SK-MEL-5 (cell line): ENCODE measurements around the gene MET. TPM values are rescaled to one million over a fixed set of nuclear protein-coding genes. Genes with fewer than 3 reads are reported as not detected.
"Not testable (repeated sequence)": the region's sequence is repeated elsewhere in the genome, so short reads cannot be mapped to it uniquely, and the experiment has no call there.

Experiments used
- DNase-seq: peaks from one replicate; pipeline ENCODE4 v3.0.0-alpha.2; 2016; ENCODE audit warnings: low read depth, low spot score
- in situ Hi-C: cut with HindIII; loops from 2 replicates; pipeline ENCODE4 v1.10.0; 2016; ENCODE audit warnings: low sequenced_read_pairs, high pct_unique_total_duplicates, low pct_unique_long_range_greater_than_20kb
- total RNA-seq: library from RNA; depleted of rRNA; stranded (reverse); fragments of >200 nt; shearing (Covaris generic); gene quantifications from 2 replicates; pipeline ENCODE4 v1.2.3, GENCODE V29; 2014

The MET gene
- total RNA-seq, 1 experiment from 2014 or later: 331 TPM

GRCh38 chr7:116757283-116757682 lies 85.3 kb downstream of the MET start:
- in situ Hi-C loops: no loop called here
- no peak for DNase-seq

- DNase-seq, in situ Hi-C loops: not testable (repeated sequence)
Observed at GRCh38 chr7:116759642-116760041, 87.6 kb downstream of the MET start.

GRCh38 chr7:116762971-116763370 lies 91.0 kb downstream of the MET start:
- DNase-seq: no peak

DNA sequence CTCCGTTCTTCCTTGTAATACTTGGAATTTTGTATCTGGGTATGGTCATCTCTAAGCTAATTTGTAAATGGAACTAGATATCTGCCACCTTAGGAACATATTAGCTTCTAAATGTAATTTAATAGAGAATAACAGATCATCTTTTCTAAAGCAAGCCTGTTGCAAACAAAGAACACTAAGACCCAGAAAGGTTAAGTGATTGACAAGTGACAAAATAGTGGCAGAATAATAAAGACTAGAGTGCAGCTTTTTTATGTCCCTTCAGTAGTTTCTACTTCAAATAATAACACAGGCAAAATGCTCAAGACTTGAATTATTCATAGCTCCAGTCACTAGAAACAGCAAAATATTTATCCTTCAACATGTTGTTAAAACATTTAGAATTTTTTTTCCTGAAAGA lies 91.7 kb downstream of the MET start:
- DNase-seq: no peak
- in situ Hi-C loops: no loop called here

More at GRCh38 chr7:116762971-116763370, 91.0 kb downstream of the MET start:
- in situ Hi-C loops: no loop called here

DNA sequence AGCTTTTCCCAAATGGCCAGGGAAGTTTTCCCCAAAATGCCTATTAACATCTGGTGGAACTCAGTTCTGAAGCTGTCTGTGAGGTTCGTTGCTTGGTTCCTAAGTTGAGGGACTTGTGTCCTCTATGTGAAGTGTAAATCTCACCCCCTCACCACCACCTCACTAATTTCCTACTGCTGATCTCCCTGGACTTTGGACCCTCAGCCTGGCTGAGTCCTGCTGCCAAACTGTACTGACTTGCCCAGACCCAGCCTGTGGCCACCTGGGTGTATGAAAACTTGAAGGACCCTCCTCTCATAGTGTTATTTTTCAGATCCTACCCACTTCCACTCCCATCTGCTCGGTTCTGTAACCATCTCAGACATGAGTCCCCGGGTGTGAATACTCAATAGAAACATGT lies 94.9 kb downstream of the MET start:
- DNase-seq: no peak
- in situ Hi-C loops: no loop called here

DNA sequence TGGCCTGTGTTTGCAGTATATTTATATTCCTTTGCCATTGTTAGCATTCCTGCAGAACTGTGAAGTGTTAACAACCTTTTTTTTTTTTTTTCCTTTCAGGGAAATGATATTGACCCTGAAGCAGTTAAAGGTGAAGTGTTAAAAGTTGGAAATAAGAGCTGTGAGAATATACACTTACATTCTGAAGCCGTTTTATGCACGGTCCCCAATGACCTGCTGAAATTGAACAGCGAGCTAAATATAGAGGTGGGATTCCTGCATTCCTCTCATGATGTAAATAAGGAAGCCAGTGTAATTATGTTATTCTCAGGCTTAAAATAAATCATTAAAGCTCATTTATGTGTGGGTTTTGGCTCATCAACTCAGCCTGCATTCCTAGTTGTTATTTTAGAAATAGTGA lies 97.5 kb downstream of the MET start:
- no peak for DNase-seq
- in situ Hi-C loops: no loop called here

- DNase-seq: no peak
- in situ Hi-C loops: no loop called here
Observed at GRCh38 chr7:116770941-116771340, 98.9 kb downstream of the MET start.

- DNase-seq: no peak
- in situ Hi-C loops: no loop called here
Observed at GRCh38 chr7:116771640-116772039, 99.6 kb downstream of the MET start.

GRCh38 chr7:116772423-116772863 lies 100.4 kb downstream of the MET start:
- in situ Hi-C loops: no loop called here
- DNase-seq: no peak

- DNase-seq: no peak
- in situ Hi-C loops: no loop called here
Observed at GRCh38 chr7:116772926-116773749, 101.1 kb downstream of the MET start.

DNA sequence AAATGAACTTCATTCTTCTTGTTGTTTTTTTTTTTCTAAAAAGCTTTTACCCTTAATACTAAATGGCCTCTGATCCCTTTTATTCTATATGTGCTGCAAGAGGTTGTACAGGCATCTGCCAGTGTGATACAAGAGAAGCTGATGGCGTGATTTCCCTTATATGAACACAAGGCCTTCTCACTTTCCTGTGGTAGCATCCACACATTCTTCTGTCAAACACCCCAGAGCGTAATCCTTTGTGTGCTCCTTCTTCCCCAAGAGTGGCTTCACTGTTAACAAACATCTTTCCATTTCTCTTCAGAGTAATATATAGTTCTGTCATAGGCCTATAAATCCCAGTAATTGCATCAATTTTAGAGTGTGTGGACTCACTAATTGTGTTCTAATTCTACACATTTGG lies 104.0 kb downstream of the MET start:
- no peak for DNase-seq
- in situ Hi-C loops: no loop called here

DNA sequence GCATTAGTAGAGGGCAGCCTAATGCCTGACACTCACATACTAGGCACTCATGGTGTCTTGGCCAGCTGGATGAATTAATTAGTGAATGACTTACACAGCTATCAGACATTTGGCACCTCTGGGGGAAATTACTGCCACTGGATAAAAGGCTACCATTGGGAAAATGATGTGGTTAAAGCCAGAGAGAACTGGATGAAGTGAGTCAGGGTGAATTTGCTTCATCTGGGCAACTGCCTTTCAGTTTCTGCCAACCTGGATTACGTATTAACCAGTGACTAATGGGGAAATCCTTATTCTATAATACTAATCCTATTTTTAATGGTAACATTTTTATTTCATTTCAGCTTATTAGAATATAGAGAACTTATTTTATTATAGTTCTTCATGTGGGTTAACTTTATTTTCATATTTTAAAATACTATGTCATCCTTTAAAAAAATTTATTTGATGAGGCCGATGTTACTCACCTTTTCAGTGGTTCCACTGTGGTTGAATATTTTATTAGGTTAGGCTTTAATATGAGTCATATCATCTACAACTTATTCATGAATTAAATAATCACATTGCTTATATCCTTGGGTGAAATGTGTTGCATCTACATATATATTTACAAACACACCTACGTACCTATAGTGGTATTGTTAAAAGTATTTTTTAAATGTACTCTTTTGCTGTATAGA lies 104.8 kb downstream of the MET start:
- no peak for DNase-seq
- in situ Hi-C loops: no loop called here

DNA sequence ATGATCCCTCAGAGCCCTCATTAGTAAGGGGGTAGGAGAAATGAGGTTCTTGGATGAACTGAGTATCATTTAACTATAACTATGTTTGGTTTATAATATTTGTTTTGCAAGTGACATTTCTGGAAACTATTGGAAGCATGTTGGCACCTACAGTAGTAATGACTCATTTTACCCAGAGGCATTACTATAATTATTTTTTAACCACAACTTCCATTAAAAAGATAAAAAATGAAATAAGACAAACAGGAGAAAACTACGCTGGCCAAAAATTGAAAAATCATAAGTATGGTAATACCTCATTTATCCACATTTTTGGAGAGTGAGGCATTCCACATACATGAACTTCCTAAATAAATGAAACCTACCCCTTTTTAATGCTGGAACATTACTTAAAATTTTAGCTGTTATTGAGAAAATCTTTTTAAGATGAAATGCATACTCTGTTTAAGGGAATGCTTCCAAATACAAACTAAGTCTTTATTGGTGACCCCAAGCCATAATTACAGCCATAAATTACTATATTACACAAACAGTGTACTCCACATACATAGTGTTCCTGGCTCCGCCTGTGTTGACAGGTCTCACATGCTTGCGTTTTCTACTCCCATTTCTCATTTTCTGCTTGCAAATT lies 105.8 kb downstream of the MET start:
- DNase-seq: no peak
- in situ Hi-C loops: no loop called here

DNA sequence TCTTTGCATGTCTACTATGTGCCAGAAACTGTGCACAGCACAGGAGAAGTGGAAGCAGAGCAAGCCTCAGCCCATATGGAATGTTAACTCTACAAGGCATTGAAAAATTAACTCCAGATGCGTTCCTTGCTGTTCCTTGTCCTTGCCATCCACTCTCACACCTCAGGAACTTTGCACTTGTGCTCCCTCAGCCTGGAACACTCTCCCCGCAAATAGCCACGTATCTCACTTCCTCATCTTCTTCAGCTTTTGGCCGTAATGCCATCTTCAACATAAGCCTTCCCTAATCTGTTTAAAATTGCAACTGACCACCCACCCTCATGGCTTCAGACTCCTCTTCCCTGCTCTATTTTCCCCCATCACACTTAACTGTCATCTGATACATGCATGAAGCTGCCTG lies 107.2 kb downstream of the MET start:
- in situ Hi-C loops: no loop called here
- DNase-seq: no peak

GRCh38 chr7:116779931-116780330 lies 107.9 kb downstream of the MET start:
- DNase-seq: no peak
- in situ Hi-C loops: no loop called here

DNA sequence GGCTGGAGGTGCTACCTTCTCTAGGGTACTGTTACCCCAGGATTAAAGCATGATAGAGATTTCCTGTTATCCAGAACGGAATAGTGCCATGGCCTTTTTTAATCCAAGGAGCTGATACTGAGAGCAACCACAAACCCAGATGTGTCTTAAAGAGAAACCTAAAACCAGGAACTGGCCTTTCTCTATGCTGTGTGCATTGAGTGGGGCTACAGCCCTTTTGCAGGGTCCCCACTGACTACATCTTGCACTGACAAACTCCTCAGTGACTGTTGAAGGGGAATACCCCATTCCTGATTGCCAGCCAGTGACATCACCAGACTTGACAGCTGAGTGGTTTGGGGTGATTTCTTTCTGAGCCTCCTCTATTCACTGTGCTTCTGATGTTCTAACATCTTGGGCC lies 108.5 kb downstream of the MET start:
- DNase-seq: no peak
- in situ Hi-C loops: no loop called here

GRCh38 chr7:116780966-116781365 lies 109.0 kb downstream of the MET start:
- in situ Hi-C loops: no loop called here

GRCh38 chr7:116781584-116781983 lies 109.6 kb downstream of the MET start:
- in situ Hi-C loops: no loop called here

More at GRCh38 chr7:116780966-116781365, 109.0 kb downstream of the MET start:
- no peak for DNase-seq

More at GRCh38 chr7:116781584-116781983, 109.6 kb downstream of the MET start:
- no peak for DNase-seq
